HG02588 (cell line): ENCODE measurements around the gene STPG2.
A peak's percentile ranks its signal among the peaks of the same experiment; 100 is the strongest.

Experiments used
- ATAC-seq: cut with Tn5 transposase; IDR thresholded peaks from one replicate; pipeline ENCODE4 v1.9.1; 2021; ENCODE audit warnings: mild to moderate bottlenecking, moderate library complexity; ENCODE audit not compliant: unreplicated experiment

Gene STPG2

GRCh38 chr4:98143001-98143899 is at the start of gene STPG2:
Gene STPG2, minus strand, starts transcription at chr4:98143476.
- peak; percentile 98 for ATAC-seq

- ATAC-seq, result no peak
Measured at GRCh38 chr4:98185279-98185678, 42.0 kb upstream of the STPG2 start.

GRCh38 chr4:98181809-98182208 is 38.5 kb upstream of the STPG2 start:
- ATAC-seq, result no peak

GRCh38 chr4:98179951-98180350 is 36.7 kb upstream of the STPG2 start:
- ATAC-seq, result no peak

GRCh38 chr4:98176531-98176930 is 33.3 kb upstream of the STPG2 start:
- ATAC-seq, result no peak

GRCh38 chr4:98170035-98170434 is 26.8 kb upstream of the STPG2 start:
- no peak for ATAC-seq

- no peak for ATAC-seq
Measured at GRCh38 chr4:98166731-98167041, 23.4 kb upstream of the STPG2 start.

- ATAC-seq, result no peak
Measured at GRCh38 chr4:98166025-98166730, 22.9 kb upstream of the STPG2 start.

- ATAC-seq, result no peak
Measured at GRCh38 chr4:98162696-98163095, 19.4 kb upstream of the STPG2 start.

- no peak for ATAC-seq
Measured at GRCh38 chr4:98151145-98151924, 8.1 kb upstream of the STPG2 start.

- no peak for ATAC-seq
Measured at GRCh38 chr4:98150092-98150761, 7.0 kb upstream of the STPG2 start.

GRCh38 chr4:98148856-98149255 is 5.6 kb upstream of the STPG2 start:
- no peak for ATAC-seq

- ATAC-seq, result no peak
Measured at GRCh38 chr4:98126141-98126540, 17.1 kb downstream of the STPG2 start.

GRCh38 chr4:98125585-98125984 is 17.7 kb downstream of the STPG2 start:
- no peak for ATAC-seq

GRCh38 chr4:98117363-98117762 is 25.9 kb downstream of the STPG2 start:
- ATAC-seq, result no peak

GRCh38 chr4:98113012-98113411 is 30.3 kb downstream of the STPG2 start:
- no peak for ATAC-seq

- no peak for ATAC-seq
Measured at GRCh38 chr4:98110929-98111328, 32.3 kb downstream of the STPG2 start.

GRCh38 chr4:98110214-98110613 is 33.1 kb downstream of the STPG2 start:
- ATAC-seq, result no peak

- ATAC-seq, result no peak
Measured at GRCh38 chr4:98102660-98103059, 40.6 kb downstream of the STPG2 start.

GRCh38 chr4:98101988-98102387 is 41.3 kb downstream of the STPG2 start:
- no peak for ATAC-seq

- ATAC-seq, result no peak
Measured at GRCh38 chr4:98098764-98099163, 44.5 kb downstream of the STPG2 start.
